Liver (tissue), 9 donors: ENCODE results near the gene TK1. TPM values are rescaled to one million over a fixed set of nuclear protein-coding genes. Genes with fewer than 3 reads are reported as not detected.

Source experiments
- DNase-seq: peaks from one replicate; pipeline ENCODE4 v3.0.0-alpha.2; 2017; ENCODE audit warnings: low spot score
- H3K27ac ChIP-seq, 2 donors: one replicate each; pipeline ENCODE4 v1.7.0; 2013; ENCODE audit warnings: inconsistent platforms in 2 of 2, low read length in 2 of 2, control low read depth in 1 of 2, low read depth in 1 of 2, mild to moderate bottlenecking in 1 of 2
- H3K27me3 ChIP-seq, 4 donors: one replicate each; pipeline versions ENCODE4 v1.6.1 to v1.7.0; 2013; ENCODE audit warnings: low read length in 3 of 4, inconsistent platforms in 1 of 4, mild to moderate bottlenecking in 1 of 4, moderate library complexity in 1 of 4; ENCODE audit not compliant: control insufficient read depth in 4 of 4, insufficient read depth in 4 of 4
- H3K36me3 ChIP-seq, 4 donors: one replicate each; pipeline versions ENCODE4 v1.6.1 to v1.7.0; 2013; ENCODE audit warnings: low read length in 3 of 4, mild to moderate bottlenecking in 3 of 4, low read depth in 1 of 4, moderate library complexity in 1 of 4; ENCODE audit not compliant: control insufficient read depth in 4 of 4, insufficient read depth in 3 of 4
- H3K4me1 ChIP-seq, 4 donors: one replicate each; pipeline versions ENCODE4 v1.6.1 to v1.7.0; 2013; ENCODE audit warnings: low read length in 3 of 4, mild to moderate bottlenecking in 3 of 4, moderate library complexity in 1 of 4; ENCODE audit not compliant: control insufficient read depth in 4 of 4, insufficient read depth in 4 of 4
- H3K4me3 ChIP-seq, 3 donors: one replicate each; pipeline versions ENCODE4 v1.6.1 to v1.7.0; 2013; ENCODE audit warnings: low read length in 3 of 3, control low read depth in 1 of 3, low read depth in 1 of 3, mild to moderate bottlenecking in 1 of 3
- H3K9ac ChIP-seq, 2 donors: one replicate each; pipeline ENCODE4 v1.7.0; 2013; ENCODE audit warnings: low read length in 2 of 2, mild to moderate bottlenecking in 2 of 2, moderate library complexity in 2 of 2, control low read depth in 1 of 2, low read depth in 1 of 2
- H3K9me3 ChIP-seq, 4 donors: one replicate each; pipeline versions ENCODE4 v1.6.1 to v1.7.0; 2013; ENCODE audit warnings: low read length in 3 of 4; ENCODE audit not compliant: control insufficient read depth in 4 of 4
- CTCF ChIP-seq: fragments of 150-350 bp; IDR thresholded peaks from 2 replicates; pipeline ENCODE4 v1.5.1; 2017; ENCODE audit warnings: improper control_type of control experiment, low read depth, low read length; ENCODE audit not compliant: missing input control
- EGR1 ChIP-seq, 2 donors: IDR thresholded peaks; 2 replicates each; pipeline ENCODE4 v1.6.1; 2016 to 2018; ENCODE audit warnings: antibody characterized with exemption in 2 of 2, low read depth in 2 of 2
- FOXA1 ChIP-seq: IDR thresholded peaks from 2 replicates; pipeline ENCODE4 v1.6.1; 2016; ENCODE audit warnings: antibody characterized with exemption
- FOXA2 ChIP-seq: IDR thresholded peaks from 2 replicates; pipeline ENCODE4 v1.6.1; 2016; ENCODE audit warnings: antibody characterized with exemption
- GABPA ChIP-seq, 2 donors: IDR thresholded peaks in 1 of 2; conservative IDR thresholded peaks in 1 of 2; 2 replicates each; pipeline ENCODE4 v1.6.1; 2016; ENCODE audit warnings: antibody characterized with exemption in 2 of 2, mild to moderate bottlenecking in 1 of 2, moderate library complexity in 1 of 2
- HNF4A ChIP-seq, 2 donors: conservative IDR thresholded peaks; 2 replicates each; pipeline ENCODE4 v1.6.1; 2016; ENCODE audit warnings: antibody characterized with exemption in 2 of 2, mild to moderate bottlenecking in 2 of 2
- HNF4G ChIP-seq: IDR thresholded peaks from 2 replicates; pipeline ENCODE4 v1.6.1; 2016; ENCODE audit warnings: antibody characterized with exemption
- JUND ChIP-seq, 2 donors: IDR thresholded peaks; 2 replicates each; pipeline ENCODE4 v1.6.1; 2016; ENCODE audit warnings: antibody characterized with exemption in 2 of 2
- NR2F2 ChIP-seq: IDR thresholded peaks from 2 replicates; pipeline ENCODE4 v1.6.1; 2016; ENCODE audit warnings: antibody characterized with exemption
- RAD21 ChIP-seq, 2 donors: IDR thresholded peaks; 2 replicates each; pipeline ENCODE4 v1.6.1; 2016; ENCODE audit warnings: antibody characterized with exemption in 2 of 2, mild to moderate bottlenecking in 2 of 2
- RXRA ChIP-seq, 2 donors: IDR thresholded peaks; 2 replicates each; pipeline ENCODE4 v1.6.1; 2017 to 2018; ENCODE audit warnings: antibody characterized with exemption in 2 of 2, mild to moderate bottlenecking in 1 of 2
- SP1 ChIP-seq: IDR thresholded peaks from 2 replicates; pipeline ENCODE4 v1.6.1; 2018; ENCODE audit warnings: antibody characterized with exemption, mild to moderate bottlenecking
- TAF1 ChIP-seq: conservative IDR thresholded peaks from 2 replicates; pipeline ENCODE4 v1.6.1; 2016; ENCODE audit warnings: antibody characterized with exemption, mild to moderate bottlenecking
- YY1 ChIP-seq: IDR thresholded peaks from 2 replicates; pipeline ENCODE4 v1.6.1; 2016; ENCODE audit warnings: antibody characterized with exemption, mild to moderate bottlenecking
- ZBTB33 ChIP-seq: IDR thresholded peaks from 2 replicates; pipeline ENCODE4 v1.6.1; 2016; ENCODE audit warnings: antibody characterized with exemption
- WGBS: extraction: QIAGEN DNeasy Blood & Tissue Kit; methylation state at CpG from one replicate; pipeline ENCODE4 v1.1.7; 2013; 5-methylcytosine and 5-hydroxymethylcytosine counted together
- polyA plus RNA-seq, 2 donors: library from polyadenylated mRNA; stranded (reverse) in 1 of 2; unstranded in 1 of 2; fragments of 200-250 nt in 1 of 2; fragments of >200 nt in 1 of 2; fragmentation: Nextera tagmentation in 1 of 2; extraction: Ambion mirVana in 1 of 2; gene quantifications; one replicate each; pipeline versions ENCODE4 v1.2.1 to v1.2.3, GENCODE V29; 2013 to 2015
- total RNA-seq, 2 donors: library from RNA; depleted of rRNA; stranded (reverse); fragments of >200 nt; gene quantifications; one replicate each; pipeline ENCODE4 v1.2.3, GENCODE V29; 2014
- TF ChIP-seq, protein P1 (sequence below): IDR thresholded peaks from 2 replicates; pipeline ENCODE4 v1.6.1; 2016; ENCODE audit warnings: antibody characterized with exemption
- TF ChIP-seq, protein P2 (sequence below): IDR thresholded peaks from 2 replicates; pipeline ENCODE4 v1.6.1; 2016; ENCODE audit warnings: antibody characterized with exemption, mild to moderate bottlenecking
- TF ChIP-seq, protein P3 (sequence below): IDR thresholded peaks from 2 replicates; pipeline ENCODE4 v1.6.1; 2016; ENCODE audit warnings: antibody characterized with exemption
- donor health status: healthy.
- donor health status: healthy.
- donor health status: healthy.
- donor health status: healthy.
- donor health status: healthy.

Gene TK1
- total and polyA plus RNA-seq, 4 donors, result 0.84 to 97.6 (median 10.1) TPM

DNA sequence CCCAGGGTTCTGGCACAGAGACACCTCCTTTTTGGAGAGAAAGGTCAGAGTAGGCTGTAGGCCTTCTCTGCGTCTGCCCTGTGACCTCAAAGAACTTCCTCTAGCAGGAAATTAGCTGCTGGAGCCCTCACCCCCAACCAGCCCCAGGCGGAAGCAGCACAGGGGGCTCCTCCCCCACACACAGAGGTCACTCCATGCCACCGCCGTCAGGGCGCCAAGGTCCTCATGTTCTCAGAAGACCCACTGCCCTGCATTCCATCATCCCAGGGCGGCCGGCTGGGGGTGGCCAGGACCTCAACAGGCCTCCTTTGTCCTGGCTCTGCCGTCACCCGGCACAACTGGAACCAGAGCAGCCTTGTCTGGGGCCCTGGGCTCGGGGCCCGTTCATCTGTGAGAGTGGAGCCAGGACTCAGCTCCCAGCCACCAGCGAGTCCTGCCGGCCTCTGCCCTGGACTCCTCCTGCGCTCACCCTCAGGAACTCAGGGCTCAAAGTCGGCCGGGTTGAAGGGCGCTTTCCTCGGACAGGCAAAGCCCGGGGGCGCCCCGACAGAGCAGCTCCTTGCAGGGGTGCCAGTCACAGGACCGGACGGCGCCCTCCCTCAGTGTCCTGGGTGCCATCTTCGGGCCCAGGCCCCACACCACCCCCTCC, 59.5 kb downstream of the TK1 start (continued):
- no peak for TF ChIP-seq JUND (IDR thresholded peaks at IDR 0.05)
- peak in 1 of 2 donors; percentile 70 for TF ChIP-seq HNF4A (conservative IDR thresholded peaks at IDR 0.05)
- TF ChIP-seq, protein P1, sequence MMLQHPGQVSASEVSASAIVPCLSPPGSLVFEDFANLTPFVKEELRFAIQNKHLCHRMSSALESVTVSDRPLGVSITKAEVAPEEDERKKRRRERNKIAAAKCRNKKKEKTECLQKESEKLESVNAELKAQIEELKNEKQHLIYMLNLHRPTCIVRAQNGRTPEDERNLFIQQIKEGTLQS, result no peak
- TF ChIP-seq FOXA2, result no peak

- TF ChIP-seq SP1, result no peak
- no peak for TF ChIP-seq CTCF
- no peak for TF ChIP-seq RXRA (IDR thresholded peaks at IDR 0.05)
- no peak for TF ChIP-seq NR2F2
- TF ChIP-seq YY1, result no peak
- no peak for TF ChIP-seq HNF4A (conservative IDR thresholded peaks at IDR 0.05)
- TF ChIP-seq RAD21 (IDR thresholded peaks at IDR 0.05), result no peak
- no peak for TF ChIP-seq FOXA2
- no peak for TF ChIP-seq FOXA1
- no peak for TF ChIP-seq GABPA (IDR thresholded peaks at IDR 0.05 in 1 of 2, conservative IDR thresholded peaks at IDR 0.05 in 1 of 2)
- TF ChIP-seq, protein P2, sequence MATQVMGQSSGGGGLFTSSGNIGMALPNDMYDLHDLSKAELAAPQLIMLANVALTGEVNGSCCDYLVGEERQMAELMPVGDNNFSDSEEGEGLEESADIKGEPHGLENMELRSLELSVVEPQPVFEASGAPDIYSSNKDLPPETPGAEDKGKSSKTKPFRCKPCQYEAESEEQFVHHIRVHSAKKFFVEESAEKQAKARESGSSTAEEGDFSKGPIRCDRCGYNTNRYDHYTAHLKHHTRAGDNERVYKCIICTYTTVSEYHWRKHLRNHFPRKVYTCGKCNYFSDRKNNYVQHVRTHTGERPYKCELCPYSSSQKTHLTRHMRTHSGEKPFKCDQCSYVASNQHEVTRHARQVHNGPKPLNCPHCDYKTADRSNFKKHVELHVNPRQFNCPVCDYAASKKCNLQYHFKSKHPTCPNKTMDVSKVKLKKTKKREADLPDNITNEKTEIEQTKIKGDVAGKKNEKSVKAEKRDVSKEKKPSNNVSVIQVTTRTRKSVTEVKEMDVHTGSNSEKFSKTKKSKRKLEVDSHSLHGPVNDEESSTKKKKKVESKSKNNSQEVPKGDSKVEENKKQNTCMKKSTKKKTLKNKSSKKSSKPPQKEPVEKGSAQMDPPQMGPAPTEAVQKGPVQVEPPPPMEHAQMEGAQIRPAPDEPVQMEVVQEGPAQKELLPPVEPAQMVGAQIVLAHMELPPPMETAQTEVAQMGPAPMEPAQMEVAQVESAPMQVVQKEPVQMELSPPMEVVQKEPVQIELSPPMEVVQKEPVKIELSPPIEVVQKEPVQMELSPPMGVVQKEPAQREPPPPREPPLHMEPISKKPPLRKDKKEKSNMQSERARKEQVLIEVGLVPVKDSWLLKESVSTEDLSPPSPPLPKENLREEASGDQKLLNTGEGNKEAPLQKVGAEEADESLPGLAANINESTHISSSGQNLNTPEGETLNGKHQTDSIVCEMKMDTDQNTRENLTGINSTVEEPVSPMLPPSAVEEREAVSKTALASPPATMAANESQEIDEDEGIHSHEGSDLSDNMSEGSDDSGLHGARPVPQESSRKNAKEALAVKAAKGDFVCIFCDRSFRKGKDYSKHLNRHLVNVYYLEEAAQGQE, result no peak
- TF ChIP-seq, protein P3, sequence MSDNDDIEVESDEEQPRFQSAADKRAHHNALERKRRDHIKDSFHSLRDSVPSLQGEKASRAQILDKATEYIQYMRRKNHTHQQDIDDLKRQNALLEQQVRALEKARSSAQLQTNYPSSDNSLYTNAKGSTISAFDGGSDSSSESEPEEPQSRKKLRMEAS, result no peak
- TF ChIP-seq, protein P1, result no peak
- no peak for TF ChIP-seq EGR1 (IDR thresholded peaks at IDR 0.05; ENCODE audit: low read depth in 2 of 2)
- no peak for TF ChIP-seq TAF1
- no peak for TF ChIP-seq JUND (IDR thresholded peaks at IDR 0.05)
- TF ChIP-seq ZBTB33, result no peak
- TF ChIP-seq HNF4G, result no peak
- no peaks in the 10 kb centered on the region for H3K9me3 ChIP-seq
- H3K9ac ChIP-seq, result no peak overlapping the region
- H3K27me3 ChIP-seq, result no peaks in the 10 kb centered on the region
- DNase-seq, result no peak
- H3K4me1 ChIP-seq, result peaks cover 3 to 37% (median 15%) of the 10 kb centered on the region in 4 donors
- peaks cover 0 to 3% (median 0%) of the 10 kb centered on the region in 4 donors for H3K36me3 ChIP-seq
- WGBS, result 63% methylated on average over 6 of the region's 6 CpGs
- H3K27ac ChIP-seq, result peak overlapping the region; percentile 80 to 81
- no peak overlapping the region for H3K4me3 ChIP-seq
Observed at GRCh38 chr17:78126895-78127238, 60.0 kb downstream of the TK1 start.
